Cardiac fibroblast (primary cell): Measurements from ENCODE around the gene CRMP1.

ENCODE experiments used
- DNase-seq, 2 donors: peaks; one replicate each; pipeline versions ENCODE4 v3.0.0 to v3.0.0-alpha.2; 2010; ENCODE audit warnings: low read depth in 2 of 2
- H3K4me3 ChIP-seq, 2 donors: replicated peaks in 1 of 2; 1 replicate in 1 of 2; 2 replicates in 1 of 2; pipeline ENCODE4 v1.5.1; 2011; ENCODE audit warnings: low read depth in 2 of 2, low read length in 2 of 2, mild to moderate bottlenecking in 2 of 2, moderate library complexity in 1 of 2
- TF ChIP-seq, protein P1 (sequence below): IDR thresholded peaks from one replicate; pipeline ENCODE4 v1.5.1; 2011; ENCODE audit warnings: low read depth, mild to moderate bottlenecking, low read length, inconsistent platforms

Gene CRMP1

DNA sequence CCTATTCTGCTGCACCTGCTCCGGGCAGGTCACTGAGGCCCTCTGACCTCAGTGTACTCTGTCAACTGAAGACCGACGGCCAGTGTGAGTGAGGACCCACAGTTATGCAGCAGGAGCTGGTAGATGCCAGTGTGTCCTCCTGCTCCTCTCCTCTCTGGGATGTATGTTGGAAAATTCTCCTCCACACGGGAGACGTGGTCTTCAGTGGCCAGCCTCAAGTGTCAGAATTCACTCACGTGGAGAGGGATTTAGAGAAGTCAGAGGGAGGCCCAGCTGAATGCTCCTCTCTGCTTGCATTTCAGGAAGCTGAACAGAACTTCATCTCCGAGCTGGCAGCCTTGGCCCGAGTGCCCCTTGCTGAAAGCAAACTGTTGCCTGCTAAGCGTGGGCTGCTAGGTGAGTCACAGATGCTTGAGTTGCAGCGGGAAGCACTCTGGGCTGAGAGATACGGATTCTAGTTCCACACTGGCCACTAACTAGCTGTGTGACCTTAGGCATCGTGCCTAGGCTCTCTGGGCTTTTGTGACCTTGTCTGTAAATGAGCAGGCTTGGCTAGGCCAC is 83.6 kb downstream of the CRMP1 start:
- TF ChIP-seq, protein P1, sequence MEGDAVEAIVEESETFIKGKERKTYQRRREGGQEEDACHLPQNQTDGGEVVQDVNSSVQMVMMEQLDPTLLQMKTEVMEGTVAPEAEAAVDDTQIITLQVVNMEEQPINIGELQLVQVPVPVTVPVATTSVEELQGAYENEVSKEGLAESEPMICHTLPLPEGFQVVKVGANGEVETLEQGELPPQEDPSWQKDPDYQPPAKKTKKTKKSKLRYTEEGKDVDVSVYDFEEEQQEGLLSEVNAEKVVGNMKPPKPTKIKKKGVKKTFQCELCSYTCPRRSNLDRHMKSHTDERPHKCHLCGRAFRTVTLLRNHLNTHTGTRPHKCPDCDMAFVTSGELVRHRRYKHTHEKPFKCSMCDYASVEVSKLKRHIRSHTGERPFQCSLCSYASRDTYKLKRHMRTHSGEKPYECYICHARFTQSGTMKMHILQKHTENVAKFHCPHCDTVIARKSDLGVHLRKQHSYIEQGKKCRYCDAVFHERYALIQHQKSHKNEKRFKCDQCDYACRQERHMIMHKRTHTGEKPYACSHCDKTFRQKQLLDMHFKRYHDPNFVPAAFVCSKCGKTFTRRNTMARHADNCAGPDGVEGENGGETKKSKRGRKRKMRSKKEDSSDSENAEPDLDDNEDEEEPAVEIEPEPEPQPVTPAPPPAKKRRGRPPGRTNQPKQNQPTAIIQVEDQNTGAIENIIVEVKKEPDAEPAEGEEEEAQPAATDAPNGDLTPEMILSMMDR, result no peak
- no peak for DNase-seq
- no peak overlapping the region for H3K4me3 ChIP-seq

- H3K4me3 ChIP-seq, result no peak overlapping the region
- peak; percentile 39 to 54 for DNase-seq
- TF ChIP-seq, protein P1, result no peak
These were observed 84.7 kb downstream of the CRMP1 start for GRCh38 chr4:5808081-5808741.

- TF ChIP-seq, protein P1, result no peak
- no peak overlapping the region for H3K4me3 ChIP-seq
- no peak for DNase-seq
These were observed 87.6 kb downstream of the CRMP1 start for GRCh38 chr4:5805270-5805669.

- TF ChIP-seq, protein P1, result no peak
- DNase-seq, result no peak
These were observed 88.2 kb downstream of the CRMP1 start for GRCh38 chr4:5804656-5805055.

GRCh38 chr4:5802565-5802964 is 90.3 kb downstream of the CRMP1 start:
- TF ChIP-seq, protein P1, result no peak
- no peak overlapping the region for H3K4me3 ChIP-seq
- no peak for DNase-seq

More at GRCh38 chr4:5804656-5805055, 88.2 kb downstream of the CRMP1 start:
- no peak overlapping the region for H3K4me3 ChIP-seq

DNA sequence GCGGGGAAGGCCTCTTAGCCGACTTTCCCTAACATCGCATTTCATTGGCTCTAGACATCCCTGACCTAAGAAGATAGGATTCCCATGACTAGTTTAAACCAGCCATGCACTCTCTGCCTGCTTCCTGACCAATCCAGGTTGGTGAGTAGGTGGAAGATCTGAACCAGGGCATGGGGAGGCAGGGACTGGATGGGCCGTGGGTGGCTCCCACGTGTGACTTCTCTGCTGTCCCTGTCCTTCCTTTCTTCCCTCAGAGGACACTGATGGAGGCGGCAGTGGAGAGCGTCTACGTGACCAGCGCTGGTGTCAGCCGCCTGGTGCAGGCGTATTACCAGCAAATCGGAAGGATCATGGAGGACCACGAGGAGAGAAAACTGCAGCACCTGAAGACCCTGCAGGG is 91.2 kb downstream of the CRMP1 start:
- no peak for DNase-seq
- H3K4me3 ChIP-seq, result no peak overlapping the region
- TF ChIP-seq, protein P1, result no peak

- H3K4me3 ChIP-seq, result no peak overlapping the region
- TF ChIP-seq, protein P1, result no peak
- no peak for DNase-seq
These were observed 92.4 kb downstream of the CRMP1 start for GRCh38 chr4:5800496-5800895.
